A673 (cell line): ENCODE data around the gene RIMKLA. TPM values are rescaled to one million over a fixed set of nuclear protein-coding genes. Genes with fewer than 3 reads are reported as not detected.

Experiments
- BruUV-seq: library from RNA; stranded (reverse); fragments of 400-500 nt; replicated peaks from 2 replicates; lab custom pipeline; 2021; lab: Mats Ljungman, UMichigan
- CTCF ChIA-PET: fragments of 300-600 bp; sonication (Branson Sonifier 250); formaldehyde crosslinking; loops from one replicate; lab custom pipeline; 2022; ENCODE audit warnings: antibody characterized with exemption; lab: Charles Lee
- POLR2A ChIA-PET: fragments of 300-600 bp; sonication (Branson Sonifier 250); formaldehyde crosslinking; loops from one replicate; lab custom pipeline; 2022; ENCODE audit warnings: antibody characterized with exemption; ENCODE audit not compliant: low non-redundant PET; lab: Charles Lee
- DNase-seq: peaks from one replicate; pipeline ENCODE4 v3.0.0-alpha.2; 2015; ENCODE audit warnings: low spot score
- H3K27ac ChIP-seq: fragments of 200-600 bp; sonication (generic); 2 replicates; pipeline ENCODE4 v1.5.1; 2016; ENCODE audit warnings: mixed run types, low read depth, mild to moderate bottlenecking, mixed read lengths, antibody characterized with exemption, low read length; ENCODE audit not compliant: poor library complexity, severe bottlenecking
- H3K27me3 ChIP-seq: fragments of 200-600 bp; sonication (generic); replicated peaks from 2 replicates; pipeline ENCODE4 v1.6.1; 2017; ENCODE audit warnings: mixed run types, low read depth, mild to moderate bottlenecking, mixed read lengths, antibody characterized with exemption, low read length; ENCODE audit not compliant: insufficient read depth, poor library complexity
- H3K36me3 ChIP-seq: fragments of 200-600 bp; sonication (generic); 2 replicates; pipeline ENCODE4 v1.6.1; 2016; ENCODE audit warnings: mixed run types, mild to moderate bottlenecking, mixed read lengths, antibody characterized with exemption, low read length; ENCODE audit not compliant: insufficient read depth, poor library complexity, severe bottlenecking
- H3K4me1 ChIP-seq: fragments of 200-600 bp; sonication (generic); 2 replicates; pipeline ENCODE4 v1.6.1; 2017; ENCODE audit warnings: mixed run types, mild to moderate bottlenecking, mixed read lengths, antibody characterized with exemption, low read length; ENCODE audit not compliant: insufficient read depth, poor library complexity, severe bottlenecking
- H3K4me3 ChIP-seq: fragments of 200-600 bp; sonication (generic); 2 replicates; pipeline ENCODE4 v1.5.1; 2016; ENCODE audit warnings: low read depth, mixed run types, mild to moderate bottlenecking, mixed read lengths, low read length; ENCODE audit not compliant: poor library complexity, severe bottlenecking
- H3K9me3 ChIP-seq: fragments of 200-600 bp; sonication (generic); 2 replicates; pipeline ENCODE4 v1.6.1; 2016; ENCODE audit warnings: mixed run types, low read depth, mild to moderate bottlenecking, mixed read lengths, antibody characterized with exemption, low read length; ENCODE audit not compliant: poor library complexity, severe bottlenecking
- EZH2 ChIP-seq: fragments of 200-600 bp; sonication (generic); IDR thresholded peaks from 2 replicates; pipeline ENCODE4 v1.6.1; 2017; ENCODE audit warnings: borderline replicate concordance, low read depth, mild to moderate bottlenecking, mixed read lengths, antibody characterized with exemption, low read length; ENCODE audit not compliant: poor library complexity, severe bottlenecking
- intact Hi-C: fragments of 100-400 bp; cut with micrococcal nuclease; formaldehyde crosslinking; loops from one replicate; pipeline ENCODE4 v1.10.0; 2022; ENCODE audit not compliant: unreplicated experiment
- total RNA-seq: library from RNA; stranded (reverse); gene quantifications from 2 replicates; pipeline ENCODE4 v1.2.3, GENCODE V29; 2021
- TF ChIP-seq, protein P1 (sequence below): fragments of 300-800, 200-600 bp; sonication (generic); conservative IDR thresholded peaks from 2 replicates; pipeline ENCODE4 v1.5.1; 2017; ENCODE audit warnings: low read depth, mild to moderate bottlenecking, antibody characterized with exemption, low read length, moderate library complexity, mixed read lengths

Gene RIMKLA
- total RNA-seq, 1 experiment from 2014 or later: 0.24 TPM

DNA sequence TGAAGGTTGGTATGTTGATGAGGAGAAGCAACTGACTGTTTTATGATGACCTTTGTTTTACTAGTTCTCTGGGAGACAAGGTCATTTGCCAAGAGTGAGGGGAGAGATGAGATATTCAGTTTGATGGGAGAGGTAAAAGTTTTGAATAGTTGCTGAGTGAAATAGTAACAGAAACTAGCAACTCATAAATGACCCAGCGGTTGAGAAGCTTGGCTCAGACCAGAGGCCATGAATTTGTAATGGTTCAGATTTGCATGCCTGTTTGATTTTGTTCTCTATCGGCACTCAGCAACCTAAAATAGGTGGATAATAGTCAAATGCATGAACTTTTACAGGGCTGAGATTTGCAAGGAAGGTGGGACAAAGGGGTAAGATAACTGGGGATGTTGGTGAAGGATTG, 89.1 kb downstream of the RIMKLA start:
- no peak for TF ChIP-seq EZH2
- TF ChIP-seq, protein P1, sequence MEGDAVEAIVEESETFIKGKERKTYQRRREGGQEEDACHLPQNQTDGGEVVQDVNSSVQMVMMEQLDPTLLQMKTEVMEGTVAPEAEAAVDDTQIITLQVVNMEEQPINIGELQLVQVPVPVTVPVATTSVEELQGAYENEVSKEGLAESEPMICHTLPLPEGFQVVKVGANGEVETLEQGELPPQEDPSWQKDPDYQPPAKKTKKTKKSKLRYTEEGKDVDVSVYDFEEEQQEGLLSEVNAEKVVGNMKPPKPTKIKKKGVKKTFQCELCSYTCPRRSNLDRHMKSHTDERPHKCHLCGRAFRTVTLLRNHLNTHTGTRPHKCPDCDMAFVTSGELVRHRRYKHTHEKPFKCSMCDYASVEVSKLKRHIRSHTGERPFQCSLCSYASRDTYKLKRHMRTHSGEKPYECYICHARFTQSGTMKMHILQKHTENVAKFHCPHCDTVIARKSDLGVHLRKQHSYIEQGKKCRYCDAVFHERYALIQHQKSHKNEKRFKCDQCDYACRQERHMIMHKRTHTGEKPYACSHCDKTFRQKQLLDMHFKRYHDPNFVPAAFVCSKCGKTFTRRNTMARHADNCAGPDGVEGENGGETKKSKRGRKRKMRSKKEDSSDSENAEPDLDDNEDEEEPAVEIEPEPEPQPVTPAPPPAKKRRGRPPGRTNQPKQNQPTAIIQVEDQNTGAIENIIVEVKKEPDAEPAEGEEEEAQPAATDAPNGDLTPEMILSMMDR: no peak
- intact Hi-C loops: no loop called here
- BruUV-seq: no TSS peak
- no peak for DNase-seq
- Histone ChIP-seq H3K4me3 (no peak overlapping the region), H3K4me1 (no peaks in the 10 kb centered on the region), H3K27ac (no peak overlapping the region), H3K36me3 (no peaks in the 10 kb centered on the region), H3K9me3 (no peaks in the 10 kb centered on the region), H3K27me3 (no peaks in the 10 kb centered on the region)
- POLR2A ChIA-PET: no interaction called here
- CTCF ChIA-PET: no interaction called here

Other genes with a start within 250 kb of the RIMKLA start
- gene GUCA2B, start 227.4 kb upstream of the RIMKLA start, total RNA-seq: not detected in 2 replicates
- gene GUCA2A, start 216.0 kb upstream of the RIMKLA start, total RNA-seq: not detected in 2 replicates
- 55.4 and 57.9 TPM in 2 replicates for gene FOXJ3, start 45.6 kb upstream of the RIMKLA start, total RNA-seq
- gene ZMYND12, start 75.2 kb downstream of the RIMKLA start, total RNA-seq: 0.17 and 0.28 TPM in 2 replicates
- 34.4 and 35.7 TPM in 2 replicates for gene PPCS, start 75.8 kb downstream of the RIMKLA start, total RNA-seq
- 4.8 and 7.7 TPM in 2 replicates for gene CCDC30, start 82.5 kb downstream of the RIMKLA start, total RNA-seq